HEK293 (cell line): Measurements from ENCODE around the gene SERTAD3.

Source experiments
- CTCF ChIA-PET: fragments of 350-600 bp; formaldehyde crosslinking; extraction: SDS; loops from one replicate; lab custom pipeline; 2021; ENCODE audit warnings: antibody characterized with exemption; lab: Yijun Ruan, JAX
- POLR2A ChIA-PET: fragments of 300-600 bp; formaldehyde crosslinking; extraction: SDS; loops from one replicate; lab custom pipeline; 2020; ENCODE audit warnings: antibody characterized with exemption, inconsistent platforms; lab: Yijun Ruan, JAX
- H3K27ac ChIP-seq: fragments of 200-500 bp; sonication (Bioruptor generic); 2 replicates; pipeline ENCODE4 v1.5.1; 2014; ENCODE audit warnings: low read depth, low read length, control low read depth, inconsistent platforms; ENCODE audit errors: extremely low read depth
- H3K36me3 ChIP-seq, 2 experiments: fragments of 200-500 bp in 1 of 2; sonication (Bioruptor generic) in 1 of 2; 1 replicate in 1 of 2; 2 replicates in 1 of 2; pipeline ENCODE4 v1.5.1; 2014 to 2017; ENCODE audit warnings: inconsistent platforms in 2 of 2, low read length in 2 of 2; ENCODE audit not compliant: control insufficient read depth in 2 of 2, insufficient read depth in 1 of 2
- H3K4me1 ChIP-seq: fragments of 200-500 bp; sonication (Bioruptor generic); 2 replicates; pipeline ENCODE4 v1.5.1; 2014; ENCODE audit warnings: mild to moderate bottlenecking, low read length, inconsistent platforms; ENCODE audit not compliant: control insufficient read depth, insufficient read depth
- H3K4me3 ChIP-seq: 2 replicates; pipeline ENCODE4 v1.5.1; 2011; ENCODE audit warnings: low read depth, mild to moderate bottlenecking, control low read depth, low read length, moderate library complexity
- H3K9me3 ChIP-seq: fragments of 200-500 bp; sonication (Bioruptor generic); 2 replicates; pipeline ENCODE4 v1.5.1; 2014; ENCODE audit warnings: low read depth, low read length, inconsistent platforms; ENCODE audit not compliant: control insufficient read depth, insufficient read depth
- BCL6B ChIP-seq: fragments of 450-650 bp; formaldehyde crosslinking; IDR thresholded peaks from 2 replicates; pipeline ENCODE4 v1.5.1; 2017; ENCODE audit warnings: missing biosample characterization, missing genetic modification characterization
- IKZF3 ChIP-seq: fragments of 450-650 bp; IDR thresholded peaks from 2 replicates; pipeline ENCODE4 v1.5.0; 2018; ENCODE audit warnings: missing biosample characterization, mild to moderate bottlenecking, missing genetic modification characterization, moderate library complexity
- KLF10 ChIP-seq: fragments of 450-650 bp; IDR thresholded peaks from 2 replicates; pipeline ENCODE4 v1.5.1; 2018; ENCODE audit warnings: missing biosample characterization, mild to moderate bottlenecking, missing genetic modification characterization
- KLF7 ChIP-seq: fragments of 450-650 bp; formaldehyde crosslinking; IDR thresholded peaks from 2 replicates; pipeline ENCODE4 v1.5.1; 2016; ENCODE audit warnings: missing biosample characterization, missing genetic modification characterization, borderline replicate concordance
- PRDM4 ChIP-seq: fragments of 450-650 bp; formaldehyde crosslinking; IDR thresholded peaks from 2 replicates; pipeline ENCODE4 v1.5.1; 2017; ENCODE audit warnings: missing biosample characterization, missing genetic modification characterization
- SCRT1 ChIP-seq: fragments of 450-650 bp; formaldehyde crosslinking; IDR thresholded peaks from 2 replicates; pipeline ENCODE4 v1.5.1; 2016; ENCODE audit warnings: missing biosample characterization, missing genetic modification characterization, borderline replicate concordance
- SP2 ChIP-seq: fragments of 450-650 bp; formaldehyde crosslinking; IDR thresholded peaks from 2 replicates; pipeline ENCODE4 v1.5.1; 2016; ENCODE audit warnings: missing biosample characterization, missing genetic modification characterization
- SP3 ChIP-seq: fragments of 450-650 bp; formaldehyde crosslinking; IDR thresholded peaks from 2 replicates; pipeline ENCODE4 v1.5.1; 2016; ENCODE audit warnings: missing biosample characterization, missing genetic modification characterization
- ZBTB48 ChIP-seq: fragments of 450-650 bp; formaldehyde crosslinking; IDR thresholded peaks from 2 replicates; pipeline ENCODE4 v1.5.1; 2016; ENCODE audit warnings: missing biosample characterization, missing genetic modification characterization
- ZFP3 ChIP-seq: fragments of 450-650 bp; formaldehyde crosslinking; IDR thresholded peaks from 2 replicates; pipeline ENCODE4 v1.5.1; 2016; ENCODE audit warnings: low read depth, missing biosample characterization, missing genetic modification characterization
- ZFP69B ChIP-seq: fragments of 450-650 bp; formaldehyde crosslinking; IDR thresholded peaks from 2 replicates; pipeline ENCODE4 v1.5.1; 2016; ENCODE audit warnings: missing biosample characterization, missing genetic modification characterization
- ZNF112 ChIP-seq: fragments of 450-650 bp; formaldehyde crosslinking; IDR thresholded peaks from 2 replicates; pipeline ENCODE4 v1.5.0; 2017; ENCODE audit warnings: missing biosample characterization, missing genetic modification characterization
- ZNF16 ChIP-seq: fragments of 450-650 bp; formaldehyde crosslinking; IDR thresholded peaks from 2 replicates; pipeline ENCODE4 v1.5.1; 2016; ENCODE audit warnings: low read depth, missing biosample characterization, missing genetic modification characterization
- ZNF19 ChIP-seq: fragments of 450-650 bp; formaldehyde crosslinking; IDR thresholded peaks from 2 replicates; pipeline ENCODE4; 2016; ENCODE audit warnings: missing biosample characterization, missing genetic modification characterization, low read depth
- ZNF2 ChIP-seq: fragments of 450-650 bp; formaldehyde crosslinking; IDR thresholded peaks from 2 replicates; pipeline ENCODE4 v1.5.1; 2016; ENCODE audit warnings: missing biosample characterization, missing genetic modification characterization
- ZNF202 ChIP-seq: fragments of 450-650 bp; formaldehyde crosslinking; IDR thresholded peaks from 2 replicates; pipeline ENCODE4 v1.5.1; 2016; ENCODE audit warnings: missing biosample characterization, missing genetic modification characterization, borderline replicate concordance
- ZNF26 ChIP-seq: fragments of 450-650 bp; formaldehyde crosslinking; IDR thresholded peaks from 2 replicates; pipeline ENCODE4 v1.5.1; 2016; ENCODE audit warnings: missing biosample characterization, missing genetic modification characterization
- ZNF398 ChIP-seq: fragments of 450-650 bp; formaldehyde crosslinking; IDR thresholded peaks from 2 replicates; pipeline ENCODE4 v1.5.1; 2017; ENCODE audit warnings: missing biosample characterization, missing genetic modification characterization
- ZNF449 ChIP-seq: fragments of 450-650 bp; formaldehyde crosslinking; IDR thresholded peaks from 2 replicates; pipeline ENCODE4 v1.5.1; 2017; ENCODE audit warnings: missing biosample characterization, mild to moderate bottlenecking, missing genetic modification characterization, moderate library complexity
- ZNF558 ChIP-seq: fragments of 450-650 bp; formaldehyde crosslinking; IDR thresholded peaks from 2 replicates; pipeline ENCODE4 v1.5.1; 2016; ENCODE audit warnings: missing biosample characterization, missing genetic modification characterization
- ZNF768 ChIP-seq: fragments of 450-650 bp; formaldehyde crosslinking; IDR thresholded peaks from 2 replicates; pipeline ENCODE4 v1.5.1; 2018; ENCODE audit warnings: missing biosample characterization, mild to moderate bottlenecking, missing genetic modification characterization
- ZSCAN4 ChIP-seq: fragments of 450-650 bp; formaldehyde crosslinking; IDR thresholded peaks from 2 replicates; pipeline ENCODE4 v1.5.1; 2017; ENCODE audit warnings: missing biosample characterization, missing genetic modification characterization
- ZXDB ChIP-seq: fragments of 450-650 bp; formaldehyde crosslinking; IDR thresholded peaks from 2 replicates; pipeline ENCODE4 v1.5.1; 2016; ENCODE audit warnings: missing biosample characterization, missing genetic modification characterization

SERTAD3 gene

GRCh38 chr19:40465557-40466218 is 21.6 kb upstream of the SERTAD3 start, which contains the start of gene BLVRB (continued):
- TF ChIP-seq SP2 (tag by site-specific recombination) (peak; percentile 100), SP3 (tag by site-specific recombination) (peak; percentile 100), KLF10 (tag by site-specific recombination) (peak; percentile 98), ZNF449 (tag by site-specific recombination) (peak; percentile 71), SCRT1 (no peak; the same call in 1 of the 2 replicates), ZSCAN4 (tag by site-specific recombination) (0 out of 2 replicates have a peak, but pooled peaks have one; percentile 2)

- peak overlapping the region; percentile 53 for H3K4me3 ChIP-seq
- H3K9me3 ChIP-seq, result no peaks in the 10 kb centered on the region
- POLR2A ChIA-PET, result interaction anchor here (0.5 to 5.2 kb wide), 35 partner anchors 9 to 1029 kb away, joined by 3 to 74 read pairs (median 4); partner anchors contain the start of genes ACTMAP, C19orf47, PLD3 and PRX
- CTCF ChIA-PET, result interaction anchor here (0.5 to 5.9 kb wide), 47 partner anchors 9 to 1025 kb away, joined by 3 to 98 read pairs (median 7); partner anchors contain the start of genes LTBP4, PLD3, PRX and SERTAD1
- H3K27ac ChIP-seq, result peak overlapping the region; percentile 20; the same call in 1 of the 2 replicates
- H3K4me1 ChIP-seq, result peaks cover 13% of the 10 kb centered on the region
- H3K36me3 ChIP-seq, result no peaks in the 10 kb centered on the region; a peak in 1 of 3 replicates
- TF ChIP-seq ZNF26 (tag by site-specific recombination) (no peak), ZNF19 (tag by site-specific recombination) (no peak), ZNF202 (tag by site-specific recombination) (no peak), ZFP69B (tag by site-specific recombination) (peak; percentile 53; the same call in 1 of the 2 replicates), BCL6B (tag by site-specific recombination) (0 out of 2 replicates have a peak, but pooled peaks have one; percentile 4), PRDM4 (tag by site-specific recombination) (peak; percentile 18; the same call in 1 of the 2 replicates), ZSCAN4 (tag by site-specific recombination) (peak; percentile 15; the same call in 1 of the 2 replicates), IKZF3 (tag by site-specific recombination) (peak; percentile 47; the same call in 1 of the 2 replicates), KLF7 (tag by site-specific recombination) (no peak), ZNF558 (tag by site-specific recombination) (0 out of 2 replicates have a peak, but pooled peaks have one; percentile 16), ZFP3 (tag by site-specific recombination) (no peak), ZNF768 (tag by site-specific recombination) (peak; percentile 90; the same call in 1 of the 2 replicates), ZNF112 (tag by site-specific recombination) (0 out of 2 replicates have a peak, but pooled peaks have one; percentile 9), ZXDB (peak; percentile 72), ZNF2 (peak; percentile 83), ZBTB48 (peak; percentile 54; the same call in 1 of the 2 replicates), ZNF16 (tag by site-specific recombination) (no peak), ZNF398 (tag by site-specific recombination) (peak; percentile 26; the same call in 1 of the 2 replicates)
Observed at GRCh38 chr19:40465025-40465556, 21.0 kb upstream of the SERTAD3 start.
